HepG2 (cell line): ENCODE data around the gene DBN1. TPM values are rescaled to one million over a fixed set of nuclear protein-coding genes. Genes with fewer than 3 reads are reported as not detected.

Experiments used
- AGO2 ChIP-seq: fragments of 200-400 bp; formaldehyde crosslinking; optimal IDR thresholded peaks from 2 replicates; pipeline ENCODE3; 2017; ENCODE audit warnings: mild to moderate bottlenecking, low read depth, low read length, moderate library complexity
- CCAR2 ChIP-seq: fragments of 200-400 bp; formaldehyde crosslinking; optimal IDR thresholded peaks from 2 replicates; pipeline ENCODE3; 2018; ENCODE audit warnings: low read depth, mild to moderate bottlenecking, low read length, moderate library complexity
- FOXP4 ChIP-seq: sonication (generic); formaldehyde crosslinking; IDR thresholded peaks from 2 replicates; pipeline ENCODE4 v1.4.0; 2020; ENCODE audit warnings: missing genetic modification reagents
- HMGXB3 ChIP-seq: sonication (generic); formaldehyde crosslinking; IDR thresholded peaks from 2 replicates; pipeline ENCODE4 v1.4.0; 2020; ENCODE audit warnings: missing genetic modification reagents, borderline replicate concordance
- KAT7 ChIP-seq: IDR thresholded peaks from 2 replicates; pipeline ENCODE4 v1.6.1; 2018; ENCODE audit warnings: borderline replicate concordance, missing compliant biosample characterization
- TOE1 ChIP-seq: sonication (generic); formaldehyde crosslinking; IDR thresholded peaks from 2 replicates; pipeline ENCODE4 v1.4.0; 2020; ENCODE audit warnings: mild to moderate bottlenecking, missing genetic modification reagents
- ZEB1 ChIP-seq: IDR thresholded peaks from 2 replicates; pipeline ENCODE4 v1.6.1; 2012; ENCODE audit warnings: mild to moderate bottlenecking, low read depth, inconsistent platforms; ENCODE audit not compliant: insufficient replicate concordance
- ZNF230 ChIP-seq: sonication (generic); formaldehyde crosslinking; IDR thresholded peaks from 2 replicates; pipeline ENCODE4 v1.4.0; 2020; ENCODE audit warnings: mild to moderate bottlenecking, missing genetic modification reagents
- ZNF33A ChIP-seq: sonication (generic); formaldehyde crosslinking; IDR thresholded peaks from 2 replicates; pipeline ENCODE4 v1.5.1; 2020; ENCODE audit warnings: missing genetic modification reagents, mild to moderate bottlenecking, moderate library complexity, borderline replicate concordance
- ZNF747 ChIP-seq: sonication (generic); formaldehyde crosslinking; IDR thresholded peaks from 2 replicates; pipeline ENCODE4 v1.8.1; 2023; ENCODE audit warnings: missing genetic modification reagents, mild to moderate bottlenecking, borderline replicate concordance
- ZSCAN31 ChIP-seq: sonication (generic); formaldehyde crosslinking; IDR thresholded peaks from 2 replicates; pipeline ENCODE4 v1.5.0; 2020; ENCODE audit warnings: low read depth, mild to moderate bottlenecking, missing genetic modification reagents
- polyA plus RNA-seq, 8 experiments: library from polyadenylated mRNA; depleted of rRNA in 3 of 8; stranded (reverse) in 7 of 8; unstranded in 1 of 8; fragments of >200 nt; fragmentation: Illumina TruSeq in 4 of 8; extraction: Trizol in 4 of 8; gene quantifications; 2 replicates each; pipeline versions ENCODE4 v1.2.1 to v1.2.3, GENCODE V29; 2011 to 2016; ENCODE audit warnings: low read depth in 4 of 8, missing spikeins in 1 of 8, mixed read lengths in 1 of 8; ENCODE audit not compliant: insufficient read depth in 1 of 8
- total RNA-seq, 5 experiments: library from RNA; depleted of rRNA; stranded (reverse); fragments of >200 nt; fragmentation: Illumina TruSeq; extraction: Trizol; gene quantifications; 2 replicates each; pipeline ENCODE4 v1.2.3, GENCODE V29; 2016; ENCODE audit warnings: low read depth in 1 of 5
- TF ChIP-seq, protein P1 (sequence below): sonication (generic); formaldehyde crosslinking; IDR thresholded peaks from 2 replicates; pipeline ENCODE4 v1.4.0; 2020; ENCODE audit warnings: missing genetic modification reagents
- TF ChIP-seq, protein P2 (sequence below): sonication (generic); formaldehyde crosslinking; IDR thresholded peaks from 2 replicates; pipeline ENCODE4 v1.4.0; 2020; ENCODE audit warnings: missing genetic modification reagents, mild to moderate bottlenecking, borderline replicate concordance

Gene DBN1
- total and polyA plus RNA-seq, 2 of the 13 experiments (the other 11 are each of a cell fraction or from before 2014, with no cell fraction given), result 27.0 to 37.3 TPM

GRCh38 chr5:177430140-177430951, 43.1 kb downstream of the DBN1 start (continued):
- no peak for TF ChIP-seq HMGXB3
- TF ChIP-seq TOE1 (CRISPR knock-in tag), result no peak
- no peak for TF ChIP-seq ZSCAN31
- no peak for TF ChIP-seq ZEB1
- no peak for TF ChIP-seq ZNF747
- TF ChIP-seq KAT7, result no peak
- TF ChIP-seq CCAR2, result no peak
- TF ChIP-seq AGO2, result peak; percentile 16
- TF ChIP-seq, protein P1, sequence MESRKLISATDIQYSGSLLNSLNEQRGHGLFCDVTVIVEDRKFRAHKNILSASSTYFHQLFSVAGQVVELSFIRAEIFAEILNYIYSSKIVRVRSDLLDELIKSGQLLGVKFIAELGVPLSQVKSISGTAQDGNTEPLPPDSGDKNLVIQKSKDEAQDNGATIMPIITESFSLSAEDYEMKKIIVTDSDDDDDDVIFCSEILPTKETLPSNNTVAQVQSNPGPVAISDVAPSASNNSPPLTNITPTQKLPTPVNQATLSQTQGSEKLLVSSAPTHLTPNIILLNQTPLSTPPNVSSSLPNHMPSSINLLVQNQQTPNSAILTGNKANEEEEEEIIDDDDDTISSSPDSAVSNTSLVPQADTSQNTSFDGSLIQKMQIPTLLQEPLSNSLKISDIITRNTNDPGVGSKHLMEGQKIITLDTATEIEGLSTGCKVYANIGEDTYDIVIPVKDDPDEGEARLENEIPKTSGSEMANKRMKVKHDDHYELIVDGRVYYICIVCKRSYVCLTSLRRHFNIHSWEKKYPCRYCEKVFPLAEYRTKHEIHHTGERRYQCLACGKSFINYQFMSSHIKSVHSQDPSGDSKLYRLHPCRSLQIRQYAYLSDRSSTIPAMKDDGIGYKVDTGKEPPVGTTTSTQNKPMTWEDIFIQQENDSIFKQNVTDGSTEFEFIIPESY, result peak; percentile 55; the same call in 1 of the 2 replicates
- TF ChIP-seq, protein P2, sequence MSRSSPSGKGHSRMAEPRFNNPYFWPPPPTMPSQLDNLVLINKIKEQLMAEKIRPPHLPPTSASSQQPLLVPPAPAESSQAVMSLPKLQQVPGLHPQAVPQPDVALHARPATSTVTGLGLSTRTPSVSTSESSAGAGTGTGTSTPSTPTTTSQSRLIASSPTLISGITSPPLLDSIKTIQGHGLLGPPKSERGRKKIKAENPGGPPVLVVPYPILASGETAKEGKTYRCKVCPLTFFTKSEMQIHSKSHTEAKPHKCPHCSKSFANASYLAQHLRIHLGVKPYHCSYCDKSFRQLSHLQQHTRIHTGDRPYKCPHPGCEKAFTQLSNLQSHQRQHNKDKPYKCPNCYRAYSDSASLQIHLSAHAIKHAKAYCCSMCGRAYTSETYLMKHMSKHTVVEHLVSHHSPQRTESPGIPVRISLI (CRISPR knock-in tag), result no peak
- no peak for TF ChIP-seq ZNF33A (CRISPR knock-in tag)
- TF ChIP-seq FOXP4 (CRISPR knock-in tag), result no peak
- TF ChIP-seq ZNF230 (CRISPR knock-in tag), result no peak
